Effector memory CD4-positive, alpha-beta T cell (primary cell): Measurements from ENCODE around the gene SLC9A7.

Experiments
- DNase-seq, 3 donors: peaks; one replicate each; pipeline ENCODE4 v3.0.0-alpha.2; 2020
- H3K27ac ChIP-seq: 2 replicates; pipeline ENCODE4 v1.7.0; 2013; ENCODE audit warnings: mild to moderate bottlenecking, low read length, moderate library complexity; ENCODE audit not compliant: insufficient read depth, poor library complexity, severe bottlenecking
- H3K27me3 ChIP-seq: replicated peaks from 2 replicates; pipeline ENCODE4 v1.7.0; 2013; ENCODE audit warnings: mild to moderate bottlenecking, low read length; ENCODE audit not compliant: insufficient read depth, control insufficient read depth, poor library complexity, severe bottlenecking
- H3K36me3 ChIP-seq: 2 replicates; pipeline ENCODE4 v1.7.0; 2013; ENCODE audit warnings: mild to moderate bottlenecking, low read length, moderate library complexity; ENCODE audit not compliant: control insufficient read depth, insufficient read depth
- H3K4me1 ChIP-seq: 2 replicates; pipeline ENCODE4 v1.7.0; 2013; ENCODE audit warnings: low read length, mild to moderate bottlenecking; ENCODE audit not compliant: control insufficient read depth, insufficient read depth, poor library complexity, severe bottlenecking
- H3K4me3 ChIP-seq: 2 replicates; pipeline ENCODE4 v1.7.0; 2013; ENCODE audit warnings: low read length, low read depth, mild to moderate bottlenecking; ENCODE audit not compliant: insufficient read depth, poor library complexity, severe bottlenecking
- H3K9me3 ChIP-seq: 2 replicates; pipeline ENCODE4 v1.7.0; 2013; ENCODE audit warnings: mild to moderate bottlenecking, low read length, moderate library complexity; ENCODE audit not compliant: control insufficient read depth

SLC9A7 gene

DNA sequence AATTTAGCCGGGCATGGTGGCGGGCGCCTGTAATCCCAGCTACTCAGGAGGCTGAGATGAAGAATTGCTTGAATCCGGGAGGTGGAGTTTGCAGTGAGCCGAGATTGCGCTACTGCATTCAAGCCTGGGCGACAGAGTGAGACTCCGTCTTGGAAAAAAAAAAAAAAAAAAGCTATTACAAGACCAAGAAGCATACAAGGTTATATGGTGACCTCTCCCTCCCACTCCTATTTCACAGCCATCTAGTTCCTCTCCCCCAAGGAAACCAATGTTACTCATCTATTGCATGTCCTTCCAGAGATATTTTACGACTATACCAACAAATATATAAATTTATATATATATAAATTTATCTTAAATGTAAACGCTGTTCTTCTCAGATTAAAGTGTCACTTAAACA lies 3.2 kb downstream of the SLC9A7 start:
- Histone ChIP-seq H3K4me1 (peaks cover 7% of the 10 kb centered on the region), H3K36me3 (no peaks in the 10 kb centered on the region), H3K27me3 (no peaks in the 10 kb centered on the region), H3K9me3 (no peaks in the 10 kb centered on the region), H3K4me3 (no peak overlapping the region), H3K27ac (no peak overlapping the region)
- no peak for DNase-seq

DNA sequence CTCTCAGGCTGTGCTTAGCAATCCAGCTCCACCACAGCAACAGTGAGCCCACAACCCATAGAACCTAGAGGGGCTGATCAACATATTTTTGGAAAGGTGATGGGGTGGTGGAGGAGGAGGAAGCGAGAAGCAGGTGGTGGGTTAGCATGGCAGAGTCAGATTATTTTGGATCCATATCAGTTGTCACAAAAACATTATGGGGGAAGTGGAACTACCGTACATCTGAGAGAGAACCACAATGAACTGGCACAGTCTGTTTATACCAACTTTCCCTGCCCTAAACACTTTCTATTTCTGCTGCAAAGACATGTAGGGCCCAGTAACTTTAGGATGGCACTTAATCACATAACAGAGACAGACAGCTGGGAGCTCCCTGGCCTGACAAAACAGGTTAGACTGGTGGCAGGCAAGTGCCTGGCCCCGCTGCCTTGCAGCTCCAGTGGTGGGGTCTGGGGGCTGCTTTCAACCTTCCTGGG lies 4.3 kb downstream of the SLC9A7 start:
- Histone ChIP-seq H3K36me3 (no peaks in the 10 kb centered on the region), H3K27ac (no peak overlapping the region), H3K4me3 (no peak overlapping the region), H3K4me1 (peaks cover 3% of the 10 kb centered on the region), H3K27me3 (no peaks in the 10 kb centered on the region), H3K9me3 (no peaks in the 10 kb centered on the region)
- no peak for DNase-seq

DNA sequence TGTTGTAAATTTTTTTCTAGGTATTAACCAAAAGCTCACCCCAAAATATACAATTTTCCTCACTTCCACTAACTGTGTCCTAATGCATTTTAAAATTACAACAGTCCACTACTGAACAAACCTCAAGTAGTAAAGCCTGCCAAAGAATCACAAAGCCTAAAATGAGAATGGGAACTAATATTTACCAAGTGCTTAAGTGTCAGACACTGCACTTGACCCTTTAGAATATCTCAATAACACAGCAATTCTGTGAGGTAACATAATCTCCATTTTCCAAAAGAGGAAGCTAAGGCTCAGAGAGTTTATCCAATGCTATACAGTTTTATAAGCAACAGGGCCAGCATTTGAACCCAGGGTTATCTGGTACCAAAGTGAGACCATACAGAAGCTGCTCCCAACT lies 4.9 kb downstream of the SLC9A7 start:
- no peak for DNase-seq
- no peaks in the 10 kb centered on the region for H3K4me1 ChIP-seq
- no peaks in the 10 kb centered on the region for H3K36me3 ChIP-seq
- H3K27me3 ChIP-seq = no peaks in the 10 kb centered on the region
- H3K9me3 ChIP-seq = no peaks in the 10 kb centered on the region
- no peak overlapping the region for H3K4me3 ChIP-seq
- H3K27ac ChIP-seq = no peak overlapping the region

DNA sequence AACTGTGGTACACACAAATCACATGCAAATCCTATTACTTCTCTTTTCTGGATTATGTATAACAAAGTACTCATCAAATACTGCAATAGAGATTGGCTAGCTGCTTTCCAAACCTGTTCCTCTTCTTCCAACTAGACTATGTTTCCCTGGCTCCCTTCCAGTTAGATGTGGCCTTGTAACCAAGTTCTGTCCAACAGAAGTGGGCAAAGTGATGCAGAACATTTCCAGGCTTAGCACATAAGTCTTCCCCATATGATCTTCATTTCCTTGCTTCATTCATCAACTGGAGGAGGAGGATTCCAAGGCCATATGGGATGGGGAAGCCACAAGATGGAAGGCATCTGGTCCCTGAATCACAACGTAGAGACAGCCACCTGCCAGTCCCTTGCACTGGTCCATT lies 8.0 kb downstream of the SLC9A7 start:
- DNase-seq = no peak
- Histone ChIP-seq H3K27me3 (no peaks in the 10 kb centered on the region), H3K4me1 (no peaks in the 10 kb centered on the region), H3K27ac (no peak overlapping the region), H3K36me3 (no peaks in the 10 kb centered on the region), H3K4me3 (no peak overlapping the region), H3K9me3 (no peaks in the 10 kb centered on the region)

DNA sequence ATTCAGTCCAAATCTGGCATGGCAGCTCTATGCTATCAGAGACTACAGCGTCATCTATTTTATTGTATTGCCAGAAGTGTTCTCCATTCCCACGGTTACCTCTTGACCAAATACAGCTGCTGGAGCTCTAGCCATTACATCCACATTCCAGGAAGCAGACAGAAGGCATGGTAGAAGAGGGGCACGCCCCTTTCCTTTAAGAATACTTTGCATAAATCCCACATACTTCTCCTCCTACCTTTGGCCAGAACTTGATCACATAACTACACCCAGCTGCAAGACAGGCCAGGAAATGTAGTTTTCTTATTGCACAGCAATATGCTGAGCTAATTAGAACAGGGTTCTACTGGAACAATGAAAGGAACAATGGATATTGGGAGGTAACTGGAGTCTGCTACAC lies 14.9 kb downstream of the SLC9A7 start:
- Histone ChIP-seq H3K27me3 (no peaks in the 10 kb centered on the region), H3K4me1 (no peaks in the 10 kb centered on the region), H3K27ac (no peak overlapping the region), H3K36me3 (no peaks in the 10 kb centered on the region), H3K4me3 (no peak overlapping the region), H3K9me3 (no peaks in the 10 kb centered on the region)
- DNase-seq = no peak

DNA sequence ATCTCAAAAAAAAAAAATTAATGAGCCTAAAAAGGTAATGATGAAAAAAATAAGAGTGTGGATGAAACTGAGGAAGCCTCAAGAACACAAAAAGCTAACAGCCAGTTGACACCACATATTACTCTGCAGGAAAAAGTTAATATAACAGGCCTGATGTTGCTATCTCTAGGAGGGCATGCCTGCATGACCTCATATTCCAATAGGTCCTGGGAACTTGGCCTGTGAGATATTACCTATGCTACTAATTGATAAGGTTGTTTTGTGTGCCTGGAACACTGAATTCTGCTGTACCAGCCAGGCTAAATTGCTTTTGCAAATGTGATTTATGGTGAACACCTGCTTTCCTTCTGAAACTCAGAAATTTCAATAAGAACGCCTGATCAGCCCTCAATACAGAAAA lies 15.9 kb downstream of the SLC9A7 start:
- Histone ChIP-seq H3K27me3 (no peaks in the 10 kb centered on the region), H3K4me1 (no peaks in the 10 kb centered on the region)
- no peak for DNase-seq

DNA sequence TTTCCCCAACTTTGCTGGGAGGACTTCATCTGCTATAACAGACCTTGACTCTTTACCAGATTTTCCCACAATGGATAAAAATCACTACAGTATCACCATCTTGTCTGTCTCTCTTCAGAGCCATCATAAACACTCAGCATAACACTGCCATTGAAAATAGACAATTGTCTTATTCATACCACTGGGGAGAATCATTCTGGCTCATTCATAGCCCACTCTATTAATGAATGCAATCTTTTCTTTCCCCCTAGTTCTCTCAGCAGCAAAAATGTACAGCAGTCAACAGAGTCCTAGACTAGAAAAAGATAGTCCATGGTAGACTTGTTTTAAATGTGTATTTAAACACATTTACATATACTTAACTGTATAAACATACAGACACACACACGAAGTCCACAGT lies 19.2 kb downstream of the SLC9A7 start:
- DNase-seq = no peak
- H3K4me3 ChIP-seq = no peak overlapping the region
- no peaks in the 10 kb centered on the region for H3K4me1 ChIP-seq
- H3K27me3 ChIP-seq = no peaks in the 10 kb centered on the region
- H3K36me3 ChIP-seq = no peaks in the 10 kb centered on the region
- peaks cover 4% of the 10 kb centered on the region for H3K9me3 ChIP-seq
- no peak overlapping the region for H3K27ac ChIP-seq

More for the DNA sequence above, 15.9 kb downstream of the SLC9A7 start:
- Histone ChIP-seq H3K36me3 (no peaks in the 10 kb centered on the region), H3K27ac (no peak overlapping the region), H3K9me3 (no peaks in the 10 kb centered on the region), H3K4me3 (no peak overlapping the region)

DNA sequence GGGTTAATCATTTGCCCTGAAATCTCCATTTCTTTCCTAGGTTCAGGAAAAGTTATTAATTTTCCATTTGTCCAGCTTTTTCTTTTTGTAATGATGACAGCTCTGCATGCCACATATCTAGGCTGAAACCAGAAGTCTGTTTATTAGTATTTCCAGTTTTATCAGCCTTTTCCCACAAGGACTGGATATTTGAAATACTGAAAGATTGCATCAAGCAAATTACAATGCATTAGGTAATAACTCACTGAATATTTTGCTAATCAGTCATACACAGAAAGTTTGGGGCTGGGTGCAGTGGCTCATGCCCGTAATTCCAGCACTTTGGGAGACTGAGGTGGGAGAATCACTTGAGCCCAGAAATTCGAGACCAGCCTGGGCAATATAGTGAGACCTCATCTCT lies 21.5 kb downstream of the SLC9A7 start:
- Histone ChIP-seq H3K27ac (no peak overlapping the region), H3K4me3 (no peak overlapping the region), H3K9me3 (peaks cover 4% of the 10 kb centered on the region), H3K36me3 (no peaks in the 10 kb centered on the region), H3K4me1 (no peaks in the 10 kb centered on the region), H3K27me3 (no peaks in the 10 kb centered on the region)
- no peak for DNase-seq

DNA sequence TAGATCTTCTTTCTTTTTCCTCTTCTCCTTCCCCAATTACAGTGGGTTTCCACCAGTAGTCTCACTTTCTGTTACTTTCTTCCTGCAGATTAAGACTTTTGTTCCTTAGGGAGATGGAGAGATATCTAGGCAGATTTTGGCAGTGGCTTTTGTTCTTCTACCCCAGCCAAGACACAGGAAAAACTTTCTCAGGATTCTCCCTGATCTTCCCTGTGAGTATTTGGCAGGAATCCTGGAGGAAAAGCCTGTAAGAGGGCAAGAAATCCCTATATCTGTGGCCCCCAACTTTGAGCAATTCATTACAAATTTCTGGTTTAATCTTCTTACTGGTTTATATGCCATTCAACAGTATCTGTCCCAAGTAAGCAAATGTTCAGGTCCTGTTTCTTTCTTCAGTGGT lies 21.9 kb downstream of the SLC9A7 start:
- Histone ChIP-seq H3K27ac (no peak overlapping the region), H3K4me1 (no peaks in the 10 kb centered on the region), H3K27me3 (no peaks in the 10 kb centered on the region), H3K4me3 (no peak overlapping the region), H3K36me3 (no peaks in the 10 kb centered on the region), H3K9me3 (peaks cover 4% of the 10 kb centered on the region)
- DNase-seq = no peak

DNA sequence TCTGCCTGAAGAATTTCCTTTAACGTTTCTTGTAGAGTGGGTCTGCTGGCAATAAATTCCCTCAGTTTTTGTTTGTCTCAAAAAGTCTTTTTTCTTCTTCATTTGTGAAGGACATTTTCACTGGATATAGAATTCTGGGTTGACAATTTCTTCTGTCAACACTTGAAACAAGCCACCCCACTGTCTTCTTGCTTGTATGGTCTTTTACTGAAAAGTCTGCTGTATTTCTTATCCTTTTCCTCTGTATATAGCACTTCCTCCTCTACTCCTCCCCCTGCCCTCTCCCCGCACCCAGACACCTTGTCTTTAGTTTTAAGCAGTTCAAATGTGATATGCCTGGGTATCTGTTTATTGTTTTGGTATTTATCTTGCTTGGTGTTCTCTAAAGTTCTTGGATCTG lies 23.3 kb downstream of the SLC9A7 start:
- no peaks in the 10 kb centered on the region for H3K36me3 ChIP-seq
- H3K27me3 ChIP-seq = no peaks in the 10 kb centered on the region
- H3K9me3 ChIP-seq = peaks cover 4% of the 10 kb centered on the region
- no peaks in the 10 kb centered on the region for H3K4me1 ChIP-seq
- H3K27ac ChIP-seq = no peak overlapping the region
- no peak overlapping the region for H3K4me3 ChIP-seq
- DNase-seq = no peak

DNA sequence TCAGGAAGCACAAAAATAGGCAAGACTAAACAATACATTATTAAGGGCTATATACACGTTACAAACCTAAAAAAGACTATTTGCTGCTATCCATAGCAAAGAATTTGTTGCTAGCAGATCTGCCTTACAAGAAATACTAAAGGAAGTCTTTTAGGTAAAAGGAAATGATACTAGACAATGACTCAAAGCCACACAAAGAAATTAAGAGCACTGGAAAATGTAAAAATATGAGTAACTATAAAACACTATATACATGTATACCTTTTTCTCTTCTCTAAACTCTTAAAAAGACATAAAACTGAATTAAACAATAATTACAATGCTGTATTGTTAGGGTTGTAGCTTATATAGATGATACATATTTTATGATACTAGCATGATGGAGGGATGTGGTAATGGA lies 25.7 kb downstream of the SLC9A7 start:
- H3K9me3 ChIP-seq = peaks cover 4% of the 10 kb centered on the region

More for the DNA sequence above, 25.7 kb downstream of the SLC9A7 start:
- Histone ChIP-seq H3K27me3 (no peaks in the 10 kb centered on the region), H3K4me1 (no peaks in the 10 kb centered on the region), H3K36me3 (no peaks in the 10 kb centered on the region), H3K27ac (no peak overlapping the region), H3K4me3 (no peak overlapping the region)
- no peak for DNase-seq
